Gastrocnemius medialis (tissue), 4 donors: Measurements from ENCODE around the gene CCL18. TPM values are rescaled to one million over a fixed set of nuclear protein-coding genes. Genes with fewer than 3 reads are reported as not detected.
A peak's percentile ranks its signal among the peaks of the same experiment; 100 is the strongest.
"Not testable (repeated sequence)": the region's sequence is repeated elsewhere in the genome, so short reads cannot be mapped to it uniquely, and the experiment has no call there.

ENCODE experiments used
- ATAC-seq, 2 donors: fragments of 150-250 bp; one replicate each; pipeline ENCODE4 v1.9.1; 2016
- DNase-seq, 2 donors: peaks; one replicate each; pipeline ENCODE4 v3.0.0-alpha.2; 2019
- H3K27ac ChIP-seq, 4 donors: fragments of 200-600 bp; sonication (generic); 1 replicate in 1 of 4; 2 replicates in 3 of 4; pipeline ENCODE4 v1.5.1; 2016 to 2018; ENCODE audit warnings: mild to moderate bottlenecking in 2 of 4, moderate library complexity in 1 of 4
- H3K27me3 ChIP-seq, 3 donors: fragments of 200-600 bp; sonication (generic) in 2 of 3; 1 replicate in 1 of 3; 2 replicates in 2 of 3; pipeline versions ENCODE4 v1.5.1 to v1.6.0; 2016 to 2019; ENCODE audit warnings: mild to moderate bottlenecking in 1 of 3, moderate library complexity in 1 of 3
- H3K36me3 ChIP-seq, 2 donors: fragments of 200-600 bp; sonication (generic) in 1 of 2; one replicate each; pipeline ENCODE4 v1.5.1; 2017 to 2018
- H3K4me1 ChIP-seq, 2 donors: fragments of 200-600 bp; sonication (generic) in 1 of 2; one replicate each; pipeline ENCODE4 v1.5.1; 2016 to 2017; ENCODE audit warnings: mild to moderate bottlenecking in 2 of 2
- H3K4me3 ChIP-seq, 4 donors: fragments of 200-600 bp; sonication (generic) in 3 of 4; 1 replicate in 1 of 4; 2 replicates in 3 of 4; pipeline ENCODE4 v1.5.1; 2016 to 2019; ENCODE audit warnings: mild to moderate bottlenecking in 2 of 4
- H3K9me3 ChIP-seq, 3 donors: fragments of 200-600 bp; sonication (generic) in 2 of 3; 1 replicate in 1 of 3; 2 replicates in 2 of 3; pipeline ENCODE4 v1.5.1; 2016 to 2019
- CTCF ChIP-seq, 5 experiments: fragments of 450-650 bp in 3 of 5; fragments of 200-600 bp in 2 of 5; sonication (generic) in 2 of 5; IDR thresholded peaks in 4 of 5; conservative IDR thresholded peaks in 1 of 5; 1 replicate in 4 of 5; 2 replicates in 1 of 5; pipeline ENCODE4 v1.5.1; 2016 to 2019; ENCODE audit warnings: antibody characterized with exemption in 5 of 5, mild to moderate bottlenecking in 3 of 5, moderate library complexity in 3 of 5
- POLR2A ChIP-seq, 2 donors: fragments of 450-650 bp; IDR thresholded peaks; one replicate each; pipeline ENCODE4 v1.6.1; 2017; ENCODE audit warnings: antibody characterized with exemption in 2 of 2, mild to moderate bottlenecking in 2 of 2, moderate library complexity in 2 of 2
- in situ Hi-C, 4 donors: fragments of 200-750 bp; cut with MboI; loops; one replicate each; pipeline versions ENCODE4 v1.15.0 to v1.8.0; 2017; ENCODE audit warnings: low sequenced_read_pairs in 4 of 4
- intact Hi-C: fragments of 100-400 bp; cut with DNase I; formaldehyde crosslinking; loops from one replicate; pipeline ENCODE4 v1.15.1; 2023; ENCODE audit warnings: low total_unique reads
- total RNA-seq, 4 donors: library from RNA; depleted of rRNA; stranded (reverse); fragments of >200 nt; gene quantifications; one replicate each; pipeline versions ENCODE4 v1.1.0 to v1.2.3, GENCODE V29; 2016

CCL18 gene
- total RNA-seq, 4 donors from 2014 or later: 0.71 to 4.1 TPM; not detected in 2

DNA sequence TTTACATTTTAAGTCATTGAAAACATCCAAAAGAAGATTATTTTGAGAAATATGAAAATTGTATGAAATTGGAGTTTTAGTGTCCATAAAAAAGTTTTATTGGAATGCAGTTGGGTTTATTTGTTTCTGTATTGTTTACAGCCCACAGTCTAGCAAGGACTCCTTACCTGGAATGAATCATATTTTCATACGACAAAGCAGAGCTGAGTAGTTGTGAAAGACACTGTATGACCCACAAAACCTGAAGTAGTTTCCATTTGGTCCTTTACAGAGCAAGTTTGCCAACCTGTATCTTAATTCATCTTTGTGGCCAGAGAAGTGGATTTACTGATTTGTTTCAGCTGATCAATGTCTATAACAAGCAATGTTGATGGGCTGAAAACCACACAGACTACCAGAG lies 10.3 kb downstream of the CCL18 start:
- DNase-seq (no peak), ATAC-seq (no peak)
- Histone ChIP-seq H3K9me3 (no peaks in the 10 kb centered on the region), H3K4me3 (no peak overlapping the region), H3K27ac (no peak overlapping the region), H3K4me1 (no peaks in the 10 kb centered on the region), H3K27me3 (no peaks in the 10 kb centered on the region), H3K36me3 (no peaks in the 10 kb centered on the region)
- in situ Hi-C loops: no loop called here
- TF ChIP-seq CTCF (IDR thresholded peaks at IDR 0.05 in 4 of 5, conservative IDR thresholded peaks at IDR 0.05 in 1 of 5) (no peak), POLR2A (IDR thresholded peaks at IDR 0.05) (no peak)
- intact Hi-C loops: loop anchor here (5.0 kb wide), 1 partner anchor 102 kb away; no protein-coding TSS in a partner anchor

DNA sequence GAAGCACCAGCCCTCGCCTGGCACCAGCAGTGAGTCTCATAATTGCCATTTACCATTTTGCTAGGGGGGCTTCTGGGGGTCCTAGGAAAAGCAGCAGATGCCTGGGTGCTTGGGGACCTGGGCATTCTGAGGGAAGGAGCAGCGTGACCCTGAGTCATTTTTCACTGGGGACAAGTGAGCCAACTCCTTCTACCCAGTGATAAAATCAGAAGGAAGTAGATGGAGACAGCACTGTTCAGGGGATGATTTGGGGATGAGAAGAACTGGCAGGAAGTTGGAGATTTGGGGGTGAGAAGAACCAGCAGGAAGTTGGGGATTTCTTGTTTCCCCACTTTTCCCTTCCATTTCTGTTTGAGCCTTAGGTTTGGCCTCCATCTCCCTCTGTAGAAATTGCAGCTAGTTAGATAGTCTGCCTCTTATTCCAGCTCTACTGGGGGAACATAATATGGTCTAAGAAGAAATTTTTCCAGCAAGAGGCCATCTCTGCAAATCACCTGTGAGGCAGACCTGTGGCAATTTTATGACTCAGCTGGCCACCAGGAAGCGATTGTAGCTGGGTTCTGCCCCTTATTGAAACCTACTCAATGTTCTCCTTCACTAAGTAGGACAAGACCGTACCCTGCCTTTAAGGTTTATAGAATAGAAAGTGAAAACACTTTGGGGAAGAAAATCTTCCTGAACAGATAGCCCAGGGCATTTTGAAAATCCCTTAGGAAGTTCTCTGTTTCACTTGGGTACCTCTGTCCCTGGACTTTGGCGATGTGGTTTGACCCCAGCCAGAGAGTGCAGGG lies 17.8 kb downstream of the CCL18 start:
- H3K4me3 ChIP-seq, H3K27ac ChIP-seq, H3K27me3 ChIP-seq, H3K4me1 ChIP-seq, in situ Hi-C loops, H3K36me3 ChIP-seq, DNase-seq, intact Hi-C loops, ATAC-seq, H3K9me3 ChIP-seq: not testable (repeated sequence)

GRCh38 chr17:36082482-36083120 lies 18.5 kb downstream of the CCL18 start:
- in situ Hi-C loops, H3K9me3 ChIP-seq, H3K36me3 ChIP-seq, H3K4me1 ChIP-seq, intact Hi-C loops, H3K4me3 ChIP-seq, H3K27me3 ChIP-seq, H3K27ac ChIP-seq: not testable (repeated sequence)
- peak in 1 of 2 donors; percentile 68 for ATAC-seq
- DNase-seq: peak in 1 of 2 donors; percentile 26

DNA sequence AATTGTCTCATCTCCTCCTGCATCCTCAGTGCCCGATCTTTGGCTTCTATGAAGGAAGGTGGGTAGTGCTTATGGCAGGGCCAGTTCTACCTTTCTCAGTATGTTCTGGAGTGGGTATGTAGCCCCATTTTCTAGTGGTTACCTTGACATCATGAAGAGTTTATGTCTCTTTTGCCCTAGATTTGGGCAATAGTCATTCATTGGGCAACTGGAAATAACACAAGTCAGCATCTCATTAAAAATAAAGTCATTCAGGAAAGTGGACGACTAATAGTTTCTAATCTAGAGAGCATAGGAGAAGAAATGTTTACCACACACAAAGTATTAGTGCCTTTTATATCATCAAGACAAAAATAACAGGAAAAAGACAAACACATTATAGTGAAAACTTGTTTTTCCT lies 19.6 kb downstream of the CCL18 start:
- ATAC-seq, H3K27ac ChIP-seq, H3K4me1 ChIP-seq, intact Hi-C loops, H3K9me3 ChIP-seq, DNase-seq, H3K27me3 ChIP-seq, H3K4me3 ChIP-seq, H3K36me3 ChIP-seq, in situ Hi-C loops: not testable (repeated sequence)

- no peaks in the 10 kb centered on the region for H3K4me1 ChIP-seq
- intact Hi-C loops: no loop called here
- H3K36me3 ChIP-seq: no peaks in the 10 kb centered on the region
- no peak overlapping the region for H3K4me3 ChIP-seq
- in situ Hi-C loops: no loop called here
- peaks cover 0 to 4% (median 0%) of the 10 kb centered on the region in 3 donors for H3K27me3 ChIP-seq
- TF ChIP-seq POLR2A (IDR thresholded peaks at IDR 0.05) (no peak), CTCF (IDR thresholded peaks at IDR 0.05 in 4 of 5, conservative IDR thresholded peaks at IDR 0.05 in 1 of 5) (no peak)
- no peaks in the 10 kb centered on the region for H3K9me3 ChIP-seq
- DNase-seq (no peak), ATAC-seq (peak in 1 of 2 donors; percentile 62)
- no peak overlapping the region for H3K27ac ChIP-seq
These were observed 21.7 kb downstream of the CCL18 start for GRCh38 chr17:36085765-36086164.

GRCh38 chr17:36086791-36087190 lies 22.7 kb downstream of the CCL18 start:
- intact Hi-C loops (no loop called here), in situ Hi-C loops (no loop called here)
- H3K4me1 ChIP-seq: no peaks in the 10 kb centered on the region

GRCh38 chr17:36087471-36087870 lies 23.4 kb downstream of the CCL18 start:
- ATAC-seq, H3K4me1 ChIP-seq, DNase-seq, H3K27me3 ChIP-seq, H3K36me3 ChIP-seq, H3K27ac ChIP-seq, H3K9me3 ChIP-seq, intact Hi-C loops, H3K4me3 ChIP-seq, in situ Hi-C loops: not testable (repeated sequence)

More at GRCh38 chr17:36086791-36087190, 22.7 kb downstream of the CCL18 start:
- Histone ChIP-seq H3K27me3 (peaks cover 0 to 4% (median 0%) of the 10 kb centered on the region in 3 donors), H3K9me3 (no peaks in the 10 kb centered on the region), H3K27ac (no peak overlapping the region), H3K36me3 (no peaks in the 10 kb centered on the region), H3K4me3 (no peak overlapping the region)
- ATAC-seq: no peak
- DNase-seq: no peak
- no peak for TF ChIP-seq POLR2A (IDR thresholded peaks at IDR 0.05)
- no peak for TF ChIP-seq CTCF (IDR thresholded peaks at IDR 0.05 in 4 of 5, conservative IDR thresholded peaks at IDR 0.05 in 1 of 5)

DNA sequence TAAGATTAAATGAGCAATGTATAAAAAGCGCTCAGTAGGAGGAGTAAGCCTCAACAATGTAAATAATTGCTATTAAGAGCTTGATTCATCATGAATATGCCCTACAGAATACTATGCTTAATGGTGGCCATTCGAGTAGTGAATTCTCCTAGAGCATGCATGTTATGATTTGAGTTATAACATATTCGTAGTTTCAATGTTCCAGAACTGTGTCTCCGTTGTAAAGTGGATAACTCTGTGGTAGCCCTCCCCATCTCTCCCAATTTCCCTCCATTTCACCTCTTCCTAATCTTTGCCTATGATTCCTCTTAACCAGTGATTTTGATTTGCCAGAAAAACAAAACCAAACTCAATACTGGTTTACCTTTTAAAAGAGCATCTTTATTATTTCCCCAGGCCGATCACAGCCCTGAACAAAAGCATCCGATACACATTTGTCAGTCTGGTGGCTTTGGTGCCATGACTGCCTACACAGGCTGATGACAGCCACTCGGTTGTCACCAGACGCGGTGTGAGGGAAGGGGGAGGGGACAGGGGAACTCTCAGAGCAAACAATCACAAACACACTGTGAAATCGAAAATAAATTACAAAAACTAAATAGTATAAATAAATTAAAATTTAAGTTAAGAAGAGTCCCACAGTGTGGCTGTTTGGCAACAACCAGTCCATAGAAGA lies 24.0 kb downstream of the CCL18 start:
- H3K9me3 ChIP-seq, H3K27ac ChIP-seq, H3K4me3 ChIP-seq, H3K4me1 ChIP-seq, DNase-seq, H3K36me3 ChIP-seq, ATAC-seq, intact Hi-C loops, in situ Hi-C loops, H3K27me3 ChIP-seq: not testable (repeated sequence)
